Lung (tissue), 12 donors: ENCODE results near the gene RASGRF1. TPM values are rescaled to one million over a fixed set of nuclear protein-coding genes. Genes with fewer than 3 reads are reported as not detected.

ENCODE experiments used
- ATAC-seq: fragments of 200-7000 bp; cut with Tn5 transposase; one replicate; pipeline ENCODE4 v1.9.1; 2020; ENCODE audit warnings: moderate number of reproducible peaks; ENCODE audit not compliant: insufficient read depth, low FRiP score
- DNase-seq, 3 donors: peaks; one replicate each; pipeline ENCODE4 v3.0.0-alpha.2; 2013 to 2017
- H3K27ac ChIP-seq, 2 donors: one replicate each; pipeline ENCODE4 v1.5.1; 2013; ENCODE audit warnings: mild to moderate bottlenecking in 2 of 2, moderate library complexity in 2 of 2, control low read depth in 1 of 2, inconsistent platforms in 1 of 2, low read depth in 1 of 2, low read length in 1 of 2
- H3K27me3 ChIP-seq, 3 donors: one replicate each; pipeline ENCODE4 v1.5.1; 2013; ENCODE audit warnings: low read length in 2 of 3; ENCODE audit not compliant: control insufficient read depth in 3 of 3, insufficient read depth in 3 of 3
- H3K36me3 ChIP-seq, 4 donors: one replicate each; pipeline ENCODE4 v1.5.1; 2013; ENCODE audit warnings: low read length in 4 of 4, mild to moderate bottlenecking in 1 of 4, moderate library complexity in 1 of 4; ENCODE audit not compliant: control insufficient read depth in 4 of 4, insufficient read depth in 4 of 4
- H3K4me1 ChIP-seq, 5 donors: one replicate each; pipeline ENCODE4 v1.5.1; 2013; ENCODE audit warnings: low read length in 5 of 5, mild to moderate bottlenecking in 2 of 5, moderate library complexity in 1 of 5; ENCODE audit not compliant: control insufficient read depth in 5 of 5, insufficient read depth in 5 of 5
- H3K4me3 ChIP-seq: one replicate; pipeline ENCODE4 v1.5.1; 2013; ENCODE audit warnings: mild to moderate bottlenecking, control low read depth, moderate library complexity
- H3K9ac ChIP-seq, 2 donors: one replicate each; pipeline ENCODE4 v1.5.1; 2013; ENCODE audit warnings: low read length in 2 of 2, control low read depth in 1 of 2; ENCODE audit not compliant: insufficient read depth in 1 of 2
- H3K9me3 ChIP-seq, 4 donors: one replicate each; pipeline ENCODE4 v1.5.1; 2013; ENCODE audit warnings: low read length in 3 of 4, mild to moderate bottlenecking in 1 of 4, moderate library complexity in 1 of 4; ENCODE audit not compliant: control insufficient read depth in 4 of 4, insufficient read depth in 3 of 4
- CTCF ChIP-seq: IDR thresholded peaks from 2 replicates; pipeline ENCODE4 v1.5.1; 2012; ENCODE audit warnings: mild to moderate bottlenecking; ENCODE audit errors: control extremely low read depth, extremely low read depth
- WGBS, 2 donors: extraction: QIAGEN DNeasy Blood & Tissue Kit; methylation state at CpG; one replicate each; pipeline ENCODE4 v1.1.7; 2013; 5-methylcytosine and 5-hydroxymethylcytosine counted together
- polyA plus RNA-seq, 2 donors: library from polyadenylated mRNA; stranded (reverse); fragments of 200-250 nt; gene quantifications; one replicate each; pipeline ENCODE4 v1.2.1, GENCODE V29; 2013
- total RNA-seq, 2 donors: library from RNA; depleted of rRNA in 1 of 2; stranded (reverse); fragments of >200 nt in 1 of 2; gene quantifications; one replicate each; pipeline ENCODE4 v1.2.1, GENCODE V29; 2014 to 2021
- donor health status: control.
- donor health status: control.
- donor health status: Bipolar disorder and iron deficiency.
- donor health status: healthy.
- donor health status: DM: yes; HTN: yes; CAD: no.

The RASGRF1 gene
- total and polyA plus RNA-seq, 4 donors: 10.9 to 71.2 (median 24.6) TPM

- no peak overlapping the region for H3K27ac ChIP-seq
- H3K9me3 ChIP-seq: peaks cover 0 to 7% (median 0%) of the 10 kb centered on the region in 4 donors
- TF ChIP-seq CTCF: no peak
- DNase-seq: no peak
- ATAC-seq: no peak
- H3K4me3 ChIP-seq: no peak overlapping the region
- H3K27me3 ChIP-seq: peaks cover 25 to 70% (median 61%) of the 10 kb centered on the region in 3 donors
- H3K9ac ChIP-seq: no peak overlapping the region
- no peaks in the 10 kb centered on the region for H3K36me3 ChIP-seq
- WGBS, 2 donors: 55 to 59% methylated on average over 7 of the region's 7 CpGs
- H3K4me1 ChIP-seq: peaks cover 0 to 17% (median 4%) of the 10 kb centered on the region in 5 donors
Observed at GRCh38 chr15:79088426-79089205, 2.0 kb downstream of the RASGRF1 start.

- ATAC-seq (no peak), DNase-seq (no peak)
- Histone ChIP-seq H3K27me3 (peaks cover 25 to 56% (median 44%) of the 10 kb centered on the region in 3 donors), H3K9ac (no peak overlapping the region), H3K36me3 (no peaks in the 10 kb centered on the region), H3K4me1 (peaks cover 0 to 17% (median 4%) of the 10 kb centered on the region in 5 donors), H3K9me3 (peaks cover 0 to 7% (median 0%) of the 10 kb centered on the region in 4 donors), H3K27ac (no peak overlapping the region), H3K4me3 (no peak overlapping the region)
- WGBS, 2 donors: 80 to 95% methylated on average over 4 of the region's 4 CpGs
- TF ChIP-seq CTCF: no peak
Observed at GRCh38 chr15:79086814-79087213, 3.8 kb downstream of the RASGRF1 start.

- DNase-seq (no peak), ATAC-seq (no peak)
- WGBS, 2 donors: 74 to 76% methylated on average over 14 of the region's 14 CpGs
- H3K9ac ChIP-seq: no peak overlapping the region
- no peak for TF ChIP-seq CTCF
- no peak overlapping the region for H3K4me3 ChIP-seq
- no peaks in the 10 kb centered on the region for H3K36me3 ChIP-seq
- H3K4me1 ChIP-seq: no peaks in the 10 kb centered on the region
- no peak overlapping the region for H3K27ac ChIP-seq
- peaks cover 4 to 34% (median 25%) of the 10 kb centered on the region in 3 donors for H3K27me3 ChIP-seq
- peaks cover 0 to 6% (median 0%) of the 10 kb centered on the region in 4 donors for H3K9me3 ChIP-seq
Observed at GRCh38 chr15:79084308-79084968, 6.1 kb downstream of the RASGRF1 start.
